G401.6 (cell line): Measurements from ENCODE around the gene SAFB2.
"Not testable (repeated sequence)": the region's sequence is repeated elsewhere in the genome, so short reads cannot be mapped to it uniquely, and the experiment has no call there.

Source experiments
- FAIRE-seq: peaks from 2 replicates; lab custom pipeline; 2012; peaks lifted over from hg19 to GRCh38; lab: Jason Lieb, UNC

Gene SAFB2

GRCh38 chr19:5632241-5632612 is 9.7 kb upstream of the SAFB2 start:
- FAIRE-seq: no peak

GRCh38 chr19:5631567-5632240 is 9.1 kb upstream of the SAFB2 start:
- FAIRE-seq: no peak

GRCh38 chr19:5628919-5629481 is 6.4 kb upstream of the SAFB2 start:
- FAIRE-seq: no peak

- no peak for FAIRE-seq
Observed at GRCh38 chr19:5628461-5628860, 5.9 kb upstream of the SAFB2 start.

- no peak for FAIRE-seq
Observed at GRCh38 chr19:5627395-5627904, 4.9 kb upstream of the SAFB2 start.

GRCh38 chr19:5625641-5626040 is 3.1 kb upstream of the SAFB2 start:
- FAIRE-seq: no peak

- no peak for FAIRE-seq
Observed at GRCh38 chr19:5624741-5625278, 2.2 kb upstream of the SAFB2 start.

GRCh38 chr19:5624018-5624663 is 1.6 kb upstream of the SAFB2 start:
- no peak for FAIRE-seq

- no peak for FAIRE-seq
Observed at GRCh38 chr19:5623397-5624017, 931 bp upstream of the SAFB2 start.

GRCh38 chr19:5621945-5622464 is 571 bp downstream of the SAFB2 start:
- FAIRE-seq: no peak

- FAIRE-seq: no peak
Observed at GRCh38 chr19:5621311-5621944, 1.1 kb downstream of the SAFB2 start.

GRCh38 chr19:5619946-5620345 is 2.6 kb downstream of the SAFB2 start:
- no peak for FAIRE-seq

- no peak for FAIRE-seq
Observed at GRCh38 chr19:5618591-5618990, 4.0 kb downstream of the SAFB2 start.

- no peak for FAIRE-seq
Observed at GRCh38 chr19:5617080-5617479, 5.5 kb downstream of the SAFB2 start.

GRCh38 chr19:5615756-5616327 is 6.7 kb downstream of the SAFB2 start:
- FAIRE-seq: no peak

GRCh38 chr19:5612891-5613865 is 9.4 kb downstream of the SAFB2 start:
- FAIRE-seq: no peak

- no peak for FAIRE-seq
Observed at GRCh38 chr19:5609881-5610448, 12.6 kb downstream of the SAFB2 start.

- not testable (repeated sequence) for FAIRE-seq
Observed at GRCh38 chr19:5608766-5609165, 13.8 kb downstream of the SAFB2 start.

- no peak for FAIRE-seq
Observed at GRCh38 chr19:5608291-5608690, 14.3 kb downstream of the SAFB2 start.
